HCT116 (cell line): ENCODE data around the gene CDKN2B-AS1. TPM values are rescaled to one million over a fixed set of nuclear protein-coding genes. Genes with fewer than 3 reads are reported as not detected.

Source experiments
- ATAC-seq: fragments of 200-7000 bp; cut with Tn5 transposase; 2 replicates; pipeline ENCODE4 v1.9.1; 2020; ENCODE audit warnings: mild to moderate bottlenecking, moderate library complexity
- BruUV-seq: library from RNA; stranded (reverse); fragments of 400-500 nt; replicated peaks from 2 replicates; lab custom pipeline; 2021; lab: Mats Ljungman, UMichigan
- CTCF ChIA-PET: fragments of 300-600 bp; sonication (Branson Sonifier 250); formaldehyde crosslinking; loops from one replicate; lab custom pipeline; 2021; ENCODE audit warnings: antibody characterized with exemption; lab: Charles Lee
- POLR2A ChIA-PET: fragments of 300-600, 350-600 bp; sonication (Branson Sonifier 250); formaldehyde crosslinking; loops from one replicate; lab custom pipeline; 2021; ENCODE audit warnings: antibody characterized with exemption; lab: Charles Lee
- RAD21 ChIA-PET, 2 experiments: fragments of 300-600 bp; sonication (Branson Sonifier 250); formaldehyde crosslinking; loops; one replicate each; lab custom pipeline; 2023; ENCODE audit warnings: low total read pairs in 2 of 2; ENCODE audit not compliant: uncharacterized antibody in 2 of 2, unreplicated experiment in 2 of 2, low non-redundant PET in 1 of 2; lab: Charles Lee
- DNase-seq: peaks from one replicate; pipeline ENCODE4 v3.0.0-alpha.2; 2010; ENCODE audit warnings: low read depth, low spot score
- H2AFZ ChIP-seq: fragments of 200-600 bp; shearing (Covaris generic), sonication (generic); 2 replicates; pipeline ENCODE4 v1.6.1; 2017; ENCODE audit warnings: low read depth, mixed run types, mixed read lengths, antibody characterized with exemption, low read length; ENCODE audit not compliant: poor library complexity, severe bottlenecking
- H3K27ac ChIP-seq: 2 replicates; pipeline ENCODE4 v1.5.1; 2012; ENCODE audit warnings: low read depth, low read length
- H3K27me3 ChIP-seq: fragments of 200-600 bp; sonication (generic); 2 replicates; pipeline ENCODE4 v1.6.1; 2016; ENCODE audit warnings: mixed run types, low read length, mixed read lengths; ENCODE audit not compliant: insufficient read depth
- H3K36me3 ChIP-seq, 2 experiments: fragments of 200-500 bp in 1 of 2; fragments of 200-600 bp in 1 of 2; sonication (Bioruptor generic) in 1 of 2; sonication (generic) in 1 of 2; 2 replicates each; pipeline versions ENCODE4 v1.5.1 to v1.6.1; 2014 to 2016; ENCODE audit warnings: low read length in 2 of 2, inconsistent platforms in 1 of 2, mixed read lengths in 1 of 2, mixed run types in 1 of 2; ENCODE audit not compliant: insufficient read depth in 2 of 2, control insufficient read depth in 1 of 2
- H3K4me1 ChIP-seq, 2 experiments: fragments of 200-600 bp in 1 of 2; sonication (generic) in 1 of 2; 2 replicates each; pipeline versions ENCODE4 v1.5.1 to v1.6.1; 2012 to 2017; ENCODE audit warnings: low read length in 2 of 2, inconsistent platforms in 1 of 2, mild to moderate bottlenecking in 1 of 2, mixed read lengths in 1 of 2, mixed run types in 1 of 2, moderate library complexity in 1 of 2; ENCODE audit not compliant: insufficient read depth in 2 of 2, control insufficient read depth in 1 of 2
- H3K4me2 ChIP-seq: fragments of 200-600 bp; sonication (generic); 2 replicates; pipeline ENCODE4 v1.6.1; 2017; ENCODE audit warnings: mixed run types, low read length, mixed read lengths
- H3K4me3 ChIP-seq, 2 experiments: fragments of 200-600 bp in 1 of 2; sonication (generic) in 1 of 2; replicated peaks in 1 of 2; 2 replicates each; pipeline ENCODE4 v1.5.1; 2011 to 2016; ENCODE audit warnings: low read length in 2 of 2, control low read depth in 1 of 2, low read depth in 1 of 2, mild to moderate bottlenecking in 1 of 2, mixed read lengths in 1 of 2, mixed run types in 1 of 2
- H3K79me2 ChIP-seq: fragments of 200-600 bp; sonication (generic); 2 replicates; pipeline ENCODE4 v1.6.1; 2017; ENCODE audit warnings: mild to moderate bottlenecking, mixed run types, low read length, moderate library complexity, mixed read lengths; ENCODE audit not compliant: insufficient read depth
- H3K9ac ChIP-seq: fragments of 200-600 bp; sonication (generic); 2 replicates; pipeline ENCODE4 v1.6.1; 2016; ENCODE audit warnings: low read length, mixed read lengths
- H3K9me2 ChIP-seq: fragments of 200-600 bp; sonication (generic), shearing (Covaris generic); 2 replicates; pipeline ENCODE4 v1.6.1; 2017; ENCODE audit warnings: mixed run types, mild to moderate bottlenecking, moderate library complexity; ENCODE audit not compliant: insufficient read depth
- H3K9me3 ChIP-seq, 2 experiments: fragments of 200-500 bp in 1 of 2; fragments of 200-600 bp in 1 of 2; sonication (Bioruptor generic) in 1 of 2; sonication (generic) in 1 of 2; 2 replicates each; pipeline ENCODE4 v1.6.1; 2014 to 2017; ENCODE audit warnings: low read length in 2 of 2, mixed read lengths in 2 of 2, inconsistent platforms in 1 of 2, low read depth in 1 of 2, mild to moderate bottlenecking in 1 of 2, mixed run types in 1 of 2, moderate library complexity in 1 of 2; ENCODE audit not compliant: control insufficient read depth in 1 of 2, insufficient read depth in 1 of 2
- H4K20me1 ChIP-seq: fragments of 200-600 bp; sonication (generic), shearing (Covaris generic); 2 replicates; pipeline ENCODE4 v1.6.1; 2017; ENCODE audit warnings: mixed run types, mild to moderate bottlenecking, moderate library complexity; ENCODE audit not compliant: insufficient read depth
- ATF3 ChIP-seq: IDR thresholded peaks from 2 replicates; pipeline ENCODE4 v1.6.1; 2012
- CBX3 ChIP-seq: IDR thresholded peaks from 2 replicates; pipeline ENCODE4 v1.6.1; 2012; ENCODE audit warnings: low read depth
- CEBPB ChIP-seq: IDR thresholded peaks from 2 replicates; pipeline ENCODE4 v1.6.1; 2012; ENCODE audit warnings: low read depth
- CTCF ChIP-seq, 3 experiments: fragments of 200-600 bp in 1 of 3; sonication (generic) in 1 of 3; IDR thresholded peaks in 2 of 3; conservative IDR thresholded peaks in 1 of 3; 2 replicates each; pipeline ENCODE4 v1.5.1; 2012 to 2017; ENCODE audit warnings: low read depth in 2 of 3, low read length in 2 of 3, antibody characterized with exemption in 1 of 3, borderline replicate concordance in 1 of 3, control low read depth in 1 of 3, mild to moderate bottlenecking in 1 of 3, mixed read lengths in 1 of 3, mixed run types in 1 of 3, moderate library complexity in 1 of 3; ENCODE audit not compliant: insufficient read depth in 1 of 3
- EGR1 ChIP-seq: IDR thresholded peaks from 2 replicates; pipeline ENCODE4 v1.6.1; 2012; ENCODE audit warnings: low read depth
- ELF1 ChIP-seq: IDR thresholded peaks from 2 replicates; pipeline ENCODE4 v1.6.1; 2012; ENCODE audit warnings: low read depth, borderline replicate concordance
- EZH2 ChIP-seq: fragments of 200-600 bp; sonication (generic); IDR thresholded peaks from 2 replicates; pipeline ENCODE4 v1.6.1; 2017; ENCODE audit warnings: antibody characterized with exemption, mixed run types
- EZH2phosphoT487 ChIP-seq: fragments of 200-600 bp; IDR thresholded peaks from 2 replicates; pipeline ENCODE4 v1.6.1; 2018; ENCODE audit warnings: antibody characterized with exemption, borderline replicate concordance
- FOSL1 ChIP-seq: IDR thresholded peaks from 2 replicates; pipeline ENCODE4 v1.6.1; 2012; ENCODE audit warnings: low read depth
- JUND ChIP-seq: IDR thresholded peaks from 2 replicates; pipeline ENCODE4 v1.6.1; 2012
- MAX ChIP-seq: IDR thresholded peaks from 2 replicates; pipeline ENCODE4 v1.6.1; 2012
- RAD21 ChIP-seq: IDR thresholded peaks from 2 replicates; pipeline ENCODE4 v1.6.1; 2012; ENCODE audit warnings: low read depth, mild to moderate bottlenecking
- REST ChIP-seq: IDR thresholded peaks from 2 replicates; pipeline ENCODE4 v1.6.1; 2012; ENCODE audit warnings: low read depth
- SIN3A ChIP-seq: IDR thresholded peaks from 2 replicates; pipeline ENCODE4 v1.6.1; 2012; ENCODE audit warnings: low read depth
- SP1 ChIP-seq: IDR thresholded peaks from 2 replicates; pipeline ENCODE4 v1.6.1; 2012; ENCODE audit warnings: low read depth
- SRF ChIP-seq: IDR thresholded peaks from 2 replicates; pipeline ENCODE4 v1.6.1; 2012; ENCODE audit warnings: low read depth
- TCF7L2 ChIP-seq: IDR thresholded peaks from 2 replicates; pipeline ENCODE4 v1.7.0; 2011; ENCODE audit warnings: borderline replicate concordance, inconsistent platforms; ENCODE audit not compliant: insufficient read depth, insufficient read length; ENCODE audit errors: extremely low read depth
- YY1 ChIP-seq: IDR thresholded peaks from 2 replicates; pipeline ENCODE4 v1.6.1; 2011; ENCODE audit warnings: low read length, low read depth, moderate library complexity, mild to moderate bottlenecking; ENCODE audit not compliant: insufficient replicate concordance; ENCODE audit errors: extremely low read depth
- ZFX ChIP-seq: fragments of 450-650 bp; IDR thresholded peaks from 2 replicates; pipeline ENCODE4 v1.6.1; 2017
- ZNF274 ChIP-seq: fragments of 200-500 bp; sonication (Bioruptor generic); IDR thresholded peaks from 2 replicates; pipeline ENCODE4 v1.6.1; 2014; ENCODE audit warnings: mild to moderate bottlenecking, low read depth, low read length, inconsistent platforms
- intact Hi-C: fragments of 100-400 bp; cut with micrococcal nuclease; formaldehyde crosslinking; loops from 2 replicates; pipeline ENCODE4 v1.10.0; 2022
- total RNA-seq: library from RNA; stranded (reverse); gene quantifications from one replicate; pipeline ENCODE4 v1.2.1, GENCODE V29; 2021; ENCODE audit not compliant: unreplicated experiment

Gene CDKN2B-AS1
- total RNA-seq, 1 experiment from 2014 or later: 1.7 TPM

GRCh38 chr9:22129633-22130032 is 135.0 kb downstream of the CDKN2B-AS1 start:
- ATAC-seq: no peak
- Histone ChIP-seq H3K9me3 (no peaks in the 10 kb centered on the region), H3K9ac (no peak overlapping the region), H3K9me2 (no peaks in the 10 kb centered on the region), H3K79me2 (no peaks in the 10 kb centered on the region), H4K20me1 (no peaks in the 10 kb centered on the region), H3K27me3 (no peaks in the 10 kb centered on the region), H3K4me1 (peaks cover 1 to 4% of the 10 kb centered on the region in 2 experiments; a peak in 1 of 4 replicates), H2AFZ (no peak overlapping the region), H3K4me3 (no peak overlapping the region), H3K27ac (no peak overlapping the region), H3K36me3 (no peaks in the 10 kb centered on the region), H3K4me2 (no peak overlapping the region)
- TF ChIP-seq RAD21 (no peak), SP1 (no peak), SIN3A (no peak), REST (no peak), CTCF (IDR thresholded peaks at IDR 0.05 in 2 of 3, conservative IDR thresholded peaks at IDR 0.05 in 1 of 3; ENCODE audit: borderline replicate concordance in 1 of 3, insufficient read depth in 1 of 3, low read depth in 2 of 3, low read length in 2 of 3) (no peak), FOSL1 (no peak), ATF3 (no peak), ELF1 (no peak), TCF7L2 (no peak), ZNF274 (no peak), JUND (no peak), CEBPB (no peak), EGR1 (no peak), MAX (no peak), EZH2 (no peak), EZH2phosphoT487 (no peak), CBX3 (no peak), ZFX (no peak), YY1 (no peak), SRF (no peak)
- CTCF ChIA-PET: interaction anchor here (1.4 kb wide), 1 partner anchor 10 kb away, joined by 7 read pairs; no protein-coding TSS in a partner anchor
- BruUV-seq: no TSS peak
- POLR2A ChIA-PET: interaction anchor here (0.9 kb wide), 1 partner anchor 121 kb away, joined by 3 read pairs; the partner anchor contains the start of gene CDKN2B
- no peak for DNase-seq
- intact Hi-C loops: no loop called here
- RAD21 ChIA-PET: no interaction called here
